MM.1S (cell line): ENCODE results near the gene TMUB2.

Experiments
- CTCF ChIP-seq: fragments of 300-600 bp; sonication (generic); IDR thresholded peaks from 2 replicates; pipeline ENCODE4 v1.5.1; 2016; ENCODE audit warnings: antibody characterized with exemption, low read length, mixed read lengths
- EZH2 ChIP-seq: fragments of 300-600 bp; sonication (generic); optimal IDR thresholded peaks from 2 replicates; pipeline ENCODE3; 2017; ENCODE audit warnings: low read depth, mild to moderate bottlenecking, antibody characterized with exemption, low read length, mixed read lengths

GRCh38 chr17:44177640-44178039 lies 9.1 kb upstream of the TMUB2 start:
- no peak for TF ChIP-seq EZH2
- no peak for TF ChIP-seq CTCF
